Effector memory CD4-positive, alpha-beta T cell (primary cell): Measurements from ENCODE around the gene TSNAXIP1.
"Not testable (repeated sequence)": the region's sequence is repeated elsewhere in the genome, so short reads cannot be mapped to it uniquely, and the experiment has no call there.

Experiments used
- DNase-seq, 3 donors: peaks; one replicate each; pipeline ENCODE4 v3.0.0-alpha.2; 2020
- H3K27ac ChIP-seq: 2 replicates; pipeline ENCODE4 v1.7.0; 2013; ENCODE audit warnings: mild to moderate bottlenecking, low read length, moderate library complexity; ENCODE audit not compliant: insufficient read depth, poor library complexity, severe bottlenecking
- H3K27me3 ChIP-seq: replicated peaks from 2 replicates; pipeline ENCODE4 v1.7.0; 2013; ENCODE audit warnings: mild to moderate bottlenecking, low read length; ENCODE audit not compliant: insufficient read depth, control insufficient read depth, poor library complexity, severe bottlenecking
- H3K36me3 ChIP-seq: 2 replicates; pipeline ENCODE4 v1.7.0; 2013; ENCODE audit warnings: mild to moderate bottlenecking, low read length, moderate library complexity; ENCODE audit not compliant: control insufficient read depth, insufficient read depth
- H3K4me1 ChIP-seq: 2 replicates; pipeline ENCODE4 v1.7.0; 2013; ENCODE audit warnings: low read length, mild to moderate bottlenecking; ENCODE audit not compliant: control insufficient read depth, insufficient read depth, poor library complexity, severe bottlenecking
- H3K4me3 ChIP-seq: 2 replicates; pipeline ENCODE4 v1.7.0; 2013; ENCODE audit warnings: low read length, low read depth, mild to moderate bottlenecking; ENCODE audit not compliant: insufficient read depth, poor library complexity, severe bottlenecking
- H3K9me3 ChIP-seq: 2 replicates; pipeline ENCODE4 v1.7.0; 2013; ENCODE audit warnings: mild to moderate bottlenecking, low read length, moderate library complexity; ENCODE audit not compliant: control insufficient read depth

TSNAXIP1 gene

GRCh38 chr16:67857547-67858233 is 51.0 kb downstream of the TSNAXIP1 start:
- no peaks in the 10 kb centered on the region for H3K27me3 ChIP-seq
- no peaks in the 10 kb centered on the region for H3K9me3 ChIP-seq
- DNase-seq: peak; percentile 31 to 46 (median 44)
- H3K4me1 ChIP-seq: peaks cover 7% of the 10 kb centered on the region
- H3K4me3 ChIP-seq: no peak overlapping the region
- H3K27ac ChIP-seq: peak overlapping the region; percentile 55
- H3K36me3 ChIP-seq: peaks cover 7% of the 10 kb centered on the region

GRCh38 chr16:67858500-67858899 is 51.8 kb downstream of the TSNAXIP1 start:
- Histone ChIP-seq H3K27ac (peak overlapping the region; percentile 48), H3K9me3 (no peaks in the 10 kb centered on the region), H3K4me1 (peaks cover 7% of the 10 kb centered on the region), H3K4me3 (no peak overlapping the region), H3K27me3 (no peaks in the 10 kb centered on the region), H3K36me3 (peaks cover 7% of the 10 kb centered on the region)
- DNase-seq: no peak

- Histone ChIP-seq H3K27me3 (no peaks in the 10 kb centered on the region), H3K9me3 (no peaks in the 10 kb centered on the region), H3K4me3 (no peak overlapping the region), H3K27ac (no peak overlapping the region), H3K36me3 (peaks cover 17% of the 10 kb centered on the region), H3K4me1 (peaks cover 7% of the 10 kb centered on the region)
- no peak for DNase-seq
Measured at GRCh38 chr16:67860589-67861398, 54.1 kb downstream of the TSNAXIP1 start.

- H3K27ac ChIP-seq: no peak overlapping the region
- no peaks in the 10 kb centered on the region for H3K9me3 ChIP-seq
- DNase-seq: no peak
- H3K36me3 ChIP-seq: peaks cover 17% of the 10 kb centered on the region
- H3K27me3 ChIP-seq: no peaks in the 10 kb centered on the region
- no peak overlapping the region for H3K4me3 ChIP-seq
- H3K4me1 ChIP-seq: peaks cover 7% of the 10 kb centered on the region
Measured at GRCh38 chr16:67861877-67862276, 55.2 kb downstream of the TSNAXIP1 start.

- Histone ChIP-seq H3K4me3 (no peak overlapping the region), H3K4me1 (peaks cover 2% of the 10 kb centered on the region), H3K27ac (no peak overlapping the region), H3K9me3 (no peaks in the 10 kb centered on the region), H3K27me3 (no peaks in the 10 kb centered on the region), H3K36me3 (peaks cover 19% of the 10 kb centered on the region)
- no peak for DNase-seq
Measured at GRCh38 chr16:67862623-67863583, 56.2 kb downstream of the TSNAXIP1 start.

GRCh38 chr16:67864044-67864443 is 57.4 kb downstream of the TSNAXIP1 start:
- not testable (repeated sequence) for H3K9me3 ChIP-seq, H3K4me3 ChIP-seq, DNase-seq, H3K4me1 ChIP-seq, H3K27me3 ChIP-seq, H3K27ac ChIP-seq
- peaks cover 30% of the 10 kb centered on the region for H3K36me3 ChIP-seq

- H3K27me3 ChIP-seq: no peaks in the 10 kb centered on the region
- H3K27ac ChIP-seq: no peak overlapping the region
Measured at GRCh38 chr16:67864594-67864993, 57.9 kb downstream of the TSNAXIP1 start.

GRCh38 chr16:67865318-67865717 is 58.6 kb downstream of the TSNAXIP1 start:
- Histone ChIP-seq H3K4me3 (no peak overlapping the region), H3K27me3 (no peaks in the 10 kb centered on the region), H3K27ac (no peak overlapping the region), H3K4me1 (no peaks in the 10 kb centered on the region), H3K36me3 (peaks cover 33% of the 10 kb centered on the region), H3K9me3 (no peaks in the 10 kb centered on the region)
- no peak for DNase-seq

More at GRCh38 chr16:67864594-67864993, 57.9 kb downstream of the TSNAXIP1 start:
- Histone ChIP-seq H3K9me3 (no peaks in the 10 kb centered on the region), H3K4me1 (no peaks in the 10 kb centered on the region), H3K4me3 (no peak overlapping the region), H3K36me3 (peaks cover 31% of the 10 kb centered on the region)
- no peak for DNase-seq

GRCh38 chr16:67868290-67868689 is 61.6 kb downstream of the TSNAXIP1 start:
- no peaks in the 10 kb centered on the region for H3K27me3 ChIP-seq
- H3K36me3 ChIP-seq: peaks cover 28% of the 10 kb centered on the region
- no peaks in the 10 kb centered on the region for H3K9me3 ChIP-seq
- no peak for DNase-seq
- peaks cover 4% of the 10 kb centered on the region for H3K4me1 ChIP-seq
- H3K4me3 ChIP-seq: no peak overlapping the region
- H3K27ac ChIP-seq: no peak overlapping the region
